EH (cell line): Measurements from ENCODE around the gene ARID3B.
A peak's percentile ranks its signal among the peaks of the same experiment; 100 is the strongest.

Experiments
- DNase-seq: peaks from one replicate; pipeline ENCODE4 v3.0.0-alpha.2; 2015; ENCODE audit warnings: low read depth

Gene ARID3B

GRCh38 chr15:74642734-74643664 is 102.0 kb downstream of the ARID3B start:
- peak; percentile 43 for DNase-seq

- no peak for DNase-seq
Measured at GRCh38 chr15:74643665-74644204, 102.7 kb downstream of the ARID3B start.

GRCh38 chr15:74646480-74646879 is 105.5 kb downstream of the ARID3B start:
- no peak for DNase-seq
